ENCODE results near the gene NRXN3. TPM values are rescaled to one million over a fixed set of nuclear protein-coding genes. Genes with fewer than 3 reads are reported as not detected.

NRXN3 gene
- total RNA-seq, 1 experiment from 2014 or later: not detected

DNA sequence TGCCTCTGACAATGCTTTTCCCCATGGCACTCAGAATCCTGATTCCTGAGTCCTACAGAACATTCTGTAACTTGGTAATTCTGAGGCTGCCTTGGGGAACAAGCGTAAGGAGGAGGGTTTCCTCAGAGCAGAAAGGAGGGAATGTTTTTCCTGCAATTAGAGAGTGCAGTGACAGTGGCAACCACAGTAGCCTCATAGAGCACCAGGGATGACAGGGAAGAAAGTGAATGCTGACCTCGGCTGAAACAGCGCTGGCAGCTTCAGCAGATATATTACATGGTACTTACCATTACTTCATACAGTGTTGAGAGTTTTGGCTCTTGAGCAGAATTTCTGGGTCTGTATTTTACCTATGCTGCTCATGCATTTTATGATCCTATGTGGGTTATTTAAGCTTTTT is 757.1 kb downstream of the NRXN3 start:
- TF ChIP-seq POLR2AphosphoS5 (IDR thresholded peaks at IDR 0.05; ENCODE audit: low read depth, low read length) (no peak), SIN3A (IDR thresholded peaks at IDR 0.05; ENCODE audit: borderline replicate concordance, insufficient read depth, low read depth, low read length) (no peak), TCF7L2 (IDR thresholded peaks at IDR 0.05; ENCODE audit: low read depth, low read length) (no peak)
- TF ChIP-seq, protein P1, sequence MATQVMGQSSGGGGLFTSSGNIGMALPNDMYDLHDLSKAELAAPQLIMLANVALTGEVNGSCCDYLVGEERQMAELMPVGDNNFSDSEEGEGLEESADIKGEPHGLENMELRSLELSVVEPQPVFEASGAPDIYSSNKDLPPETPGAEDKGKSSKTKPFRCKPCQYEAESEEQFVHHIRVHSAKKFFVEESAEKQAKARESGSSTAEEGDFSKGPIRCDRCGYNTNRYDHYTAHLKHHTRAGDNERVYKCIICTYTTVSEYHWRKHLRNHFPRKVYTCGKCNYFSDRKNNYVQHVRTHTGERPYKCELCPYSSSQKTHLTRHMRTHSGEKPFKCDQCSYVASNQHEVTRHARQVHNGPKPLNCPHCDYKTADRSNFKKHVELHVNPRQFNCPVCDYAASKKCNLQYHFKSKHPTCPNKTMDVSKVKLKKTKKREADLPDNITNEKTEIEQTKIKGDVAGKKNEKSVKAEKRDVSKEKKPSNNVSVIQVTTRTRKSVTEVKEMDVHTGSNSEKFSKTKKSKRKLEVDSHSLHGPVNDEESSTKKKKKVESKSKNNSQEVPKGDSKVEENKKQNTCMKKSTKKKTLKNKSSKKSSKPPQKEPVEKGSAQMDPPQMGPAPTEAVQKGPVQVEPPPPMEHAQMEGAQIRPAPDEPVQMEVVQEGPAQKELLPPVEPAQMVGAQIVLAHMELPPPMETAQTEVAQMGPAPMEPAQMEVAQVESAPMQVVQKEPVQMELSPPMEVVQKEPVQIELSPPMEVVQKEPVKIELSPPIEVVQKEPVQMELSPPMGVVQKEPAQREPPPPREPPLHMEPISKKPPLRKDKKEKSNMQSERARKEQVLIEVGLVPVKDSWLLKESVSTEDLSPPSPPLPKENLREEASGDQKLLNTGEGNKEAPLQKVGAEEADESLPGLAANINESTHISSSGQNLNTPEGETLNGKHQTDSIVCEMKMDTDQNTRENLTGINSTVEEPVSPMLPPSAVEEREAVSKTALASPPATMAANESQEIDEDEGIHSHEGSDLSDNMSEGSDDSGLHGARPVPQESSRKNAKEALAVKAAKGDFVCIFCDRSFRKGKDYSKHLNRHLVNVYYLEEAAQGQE (IDR thresholded peaks at IDR 0.05; ENCODE audit: insufficient read depth in 1 of 2, low read depth in 2 of 2, low read length in 1 of 2): no peak
- TF ChIP-seq, protein P2, sequence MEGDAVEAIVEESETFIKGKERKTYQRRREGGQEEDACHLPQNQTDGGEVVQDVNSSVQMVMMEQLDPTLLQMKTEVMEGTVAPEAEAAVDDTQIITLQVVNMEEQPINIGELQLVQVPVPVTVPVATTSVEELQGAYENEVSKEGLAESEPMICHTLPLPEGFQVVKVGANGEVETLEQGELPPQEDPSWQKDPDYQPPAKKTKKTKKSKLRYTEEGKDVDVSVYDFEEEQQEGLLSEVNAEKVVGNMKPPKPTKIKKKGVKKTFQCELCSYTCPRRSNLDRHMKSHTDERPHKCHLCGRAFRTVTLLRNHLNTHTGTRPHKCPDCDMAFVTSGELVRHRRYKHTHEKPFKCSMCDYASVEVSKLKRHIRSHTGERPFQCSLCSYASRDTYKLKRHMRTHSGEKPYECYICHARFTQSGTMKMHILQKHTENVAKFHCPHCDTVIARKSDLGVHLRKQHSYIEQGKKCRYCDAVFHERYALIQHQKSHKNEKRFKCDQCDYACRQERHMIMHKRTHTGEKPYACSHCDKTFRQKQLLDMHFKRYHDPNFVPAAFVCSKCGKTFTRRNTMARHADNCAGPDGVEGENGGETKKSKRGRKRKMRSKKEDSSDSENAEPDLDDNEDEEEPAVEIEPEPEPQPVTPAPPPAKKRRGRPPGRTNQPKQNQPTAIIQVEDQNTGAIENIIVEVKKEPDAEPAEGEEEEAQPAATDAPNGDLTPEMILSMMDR (IDR thresholded peaks at IDR 0.05): no peak
- Histone ChIP-seq H3K4me3 (ENCODE audit: low read depth in 2 of 2, low read length in 2 of 2) (no peak overlapping the region), H3K27ac (ENCODE audit: low read length) (no peak overlapping the region), H3K27me3 (ENCODE audit: control insufficient read depth, insufficient read depth, low read length) (no peaks in the 10 kb centered on the region), H3K36me3 (ENCODE audit: control insufficient read depth, insufficient read depth, low read length) (no peaks in the 10 kb centered on the region), H3K9me3 (ENCODE audit: control insufficient read depth, insufficient read depth, low read depth, low read length) (no peaks in the 10 kb centered on the region), H3K4me1 (ENCODE audit: control insufficient read depth, insufficient read depth, low read length) (no peaks in the 10 kb centered on the region)
- in situ Hi-C loops (cut with HindIII; ENCODE audit: low pct_unique_long_range_greater_than_20kb, low sequenced_read_pairs): no loop called here
- BruUV-seq (replicated peaks): no TSS peak
- CTCF ChIA-PET: no interaction called here
- POLR2A ChIA-PET: no interaction called here
- intact Hi-C loops (cut with micrococcal nuclease; ENCODE audit: unreplicated experiment): no loop called here
- DNase-seq (ENCODE audit: low read depth, low spot score) (no peak), ATAC-seq (no peak)

DNA sequence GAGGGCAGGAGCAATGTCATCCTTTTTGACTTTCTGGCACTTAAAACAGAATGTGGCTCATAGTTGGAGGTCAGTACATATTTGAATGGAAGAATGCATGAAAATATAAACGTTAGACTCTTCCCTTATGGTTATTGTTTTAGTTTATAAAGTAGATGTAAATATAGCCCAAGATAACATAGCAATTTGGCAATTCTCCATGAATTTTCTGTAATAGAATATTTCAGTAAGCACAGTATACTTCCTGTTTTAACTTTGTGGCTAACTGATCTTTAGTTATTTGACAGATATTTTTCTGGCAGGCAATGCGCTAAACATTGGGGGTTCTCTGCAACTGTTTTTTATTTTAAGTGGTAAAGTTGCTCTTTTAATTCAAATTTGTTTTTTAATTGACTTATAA is 763.0 kb downstream of the NRXN3 start:
- Histone ChIP-seq H3K4me3 (ENCODE audit: low read depth in 2 of 2, low read length in 2 of 2) (no peak overlapping the region), H3K27me3 (ENCODE audit: control insufficient read depth, insufficient read depth, low read length) (no peaks in the 10 kb centered on the region), H3K36me3 (ENCODE audit: control insufficient read depth, insufficient read depth, low read length) (no peaks in the 10 kb centered on the region), H3K4me1 (ENCODE audit: control insufficient read depth, insufficient read depth, low read length) (no peaks in the 10 kb centered on the region), H3K9me3 (ENCODE audit: control insufficient read depth, insufficient read depth, low read depth, low read length) (no peaks in the 10 kb centered on the region), H3K27ac (ENCODE audit: low read length) (no peak overlapping the region)
- ChIA-PET POLR2A (no interaction called here), CTCF (no interaction called here)
- DNase-seq (ENCODE audit: low read depth, low spot score) (no peak), ATAC-seq (no peak)
- in situ Hi-C loops (cut with HindIII; ENCODE audit: low pct_unique_long_range_greater_than_20kb, low sequenced_read_pairs): no loop called here
- no TSS peak for BruUV-seq (replicated peaks)
- intact Hi-C loops (cut with micrococcal nuclease; ENCODE audit: unreplicated experiment): no loop called here
- TF ChIP-seq, protein P2 (IDR thresholded peaks at IDR 0.05): no peak
- TF ChIP-seq TCF7L2 (IDR thresholded peaks at IDR 0.05; ENCODE audit: low read depth, low read length): no peak
- TF ChIP-seq SIN3A (IDR thresholded peaks at IDR 0.05; ENCODE audit: borderline replicate concordance, insufficient read depth, low read depth, low read length): no peak
- no peak for TF ChIP-seq POLR2AphosphoS5 (IDR thresholded peaks at IDR 0.05; ENCODE audit: low read depth, low read length)
- TF ChIP-seq, protein P1 (IDR thresholded peaks at IDR 0.05; ENCODE audit: insufficient read depth in 1 of 2, low read depth in 2 of 2, low read length in 1 of 2): no peak

Measured in Panc1 (cell line).